GM12892 (cell line): Measurements from ENCODE around the gene TMBIM4. TPM values are rescaled to one million over a fixed set of nuclear protein-coding genes. Genes with fewer than 3 reads are reported as not detected.
A peak's percentile ranks its signal among the peaks of the same experiment; 100 is the strongest.
"Not testable (repeated sequence)": the region's sequence is repeated elsewhere in the genome, so short reads cannot be mapped to it uniquely, and the experiment has no call there.

ENCODE experiments used
- DNase-seq: peaks from one replicate; pipeline ENCODE4 v3.0.0; 2011; ENCODE audit not compliant: insufficient read length
- FAIRE-seq: peaks from 2 replicates; lab custom pipeline; 2011; peaks lifted over from hg19 to GRCh38; lab: Jason Lieb, UNC
- POLR2A ChIP-seq: IDR thresholded peaks from 2 replicates; pipeline ENCODE4 v1.6.1; 2011; ENCODE audit warnings: low read depth, low read length, control low read depth
- POLR2AphosphoS5 ChIP-seq: IDR thresholded peaks from 2 replicates; pipeline ENCODE4 v1.6.1; 2011; ENCODE audit warnings: low read depth, low read length, control low read depth
- TAF1 ChIP-seq: IDR thresholded peaks from 2 replicates; pipeline ENCODE4 v1.6.1; 2011; ENCODE audit warnings: low read depth, mild to moderate bottlenecking, control low read depth, low read length, borderline replicate concordance
- polyA plus RNA-seq: library from polyadenylated mRNA; unstranded; fragments of >200 nt; gene quantifications from one replicate; pipeline ENCODE4 v1.2.1, GENCODE V29; 2012; ENCODE audit warnings: missing spikeins, inconsistent platforms; ENCODE audit not compliant: missing spikeins

The TMBIM4 gene
- polyA plus RNA-seq: 63.7 TPM

- DNase-seq (peak; percentile 62), FAIRE-seq (peak; percentile 93)
- peak; percentile 92 for TF ChIP-seq POLR2AphosphoS5
- peak; percentile 56 for TF ChIP-seq TAF1
- TF ChIP-seq POLR2A: peak; percentile 92
Observed at GRCh38 chr12:66169221-66170170, at the start of gene TMBIM4. Gene TMBIM4, minus strand, starts transcription at chr12:66169996. Its CDS starts 45 bp downstream, at chr12:66169951.

GRCh38 chr12:66217342-66217917 is 47.6 kb upstream of the TMBIM4 start:
- FAIRE-seq (no peak), DNase-seq (no peak)
- TF ChIP-seq POLR2AphosphoS5 (no peak), TAF1 (no peak), POLR2A (no peak)

- not testable (repeated sequence) for DNase-seq, FAIRE-seq
Observed at GRCh38 chr12:66213011-66213410, 43.2 kb upstream of the TMBIM4 start.

GRCh38 chr12:66211573-66211972 is 41.8 kb upstream of the TMBIM4 start:
- FAIRE-seq, DNase-seq: not testable (repeated sequence)

- TF ChIP-seq POLR2AphosphoS5 (no peak), POLR2A (no peak), TAF1 (no peak)
- DNase-seq (no peak), FAIRE-seq (no peak)
Observed at GRCh38 chr12:66210840-66211239, 41.0 kb upstream of the TMBIM4 start.

GRCh38 chr12:66206141-66206540 is 36.3 kb upstream of the TMBIM4 start:
- TF ChIP-seq POLR2AphosphoS5: no peak
- TF ChIP-seq POLR2A: no peak
- no peak for TF ChIP-seq TAF1
- FAIRE-seq (no peak), DNase-seq (no peak)

GRCh38 chr12:66203820-66204219 is 34.0 kb upstream of the TMBIM4 start:
- TF ChIP-seq POLR2A: no peak
- no peak for TF ChIP-seq POLR2AphosphoS5
- DNase-seq: no peak
- no peak for FAIRE-seq

- FAIRE-seq: no peak
Observed at GRCh38 chr12:66199831-66200509, 30.2 kb upstream of the TMBIM4 start.

GRCh38 chr12:66199141-66199540 is 29.3 kb upstream of the TMBIM4 start:
- no peak for FAIRE-seq
- DNase-seq: no peak
- TF ChIP-seq POLR2AphosphoS5 (no peak), TAF1 (no peak), POLR2A (no peak)

More at GRCh38 chr12:66199831-66200509, 30.2 kb upstream of the TMBIM4 start:
- DNase-seq: no peak
- TF ChIP-seq POLR2A (no peak), POLR2AphosphoS5 (no peak), TAF1 (no peak)

GRCh38 chr12:66197495-66197921 is 27.7 kb upstream of the TMBIM4 start:
- DNase-seq: no peak
- TF ChIP-seq TAF1 (no peak), POLR2A (no peak), POLR2AphosphoS5 (no peak)
- FAIRE-seq: no peak

- TF ChIP-seq TAF1 (no peak), POLR2A (no peak), POLR2AphosphoS5 (no peak)
- DNase-seq: no peak
- FAIRE-seq: peak; percentile 70
Observed at GRCh38 chr12:66196806-66197205, 27.0 kb upstream of the TMBIM4 start.
